ENCODE results near the gene ALDH4A1. TPM values are rescaled to one million over a fixed set of nuclear protein-coding genes. Genes with fewer than 3 reads are reported as not detected.
"Not testable (repeated sequence)": the region's sequence is repeated elsewhere in the genome, so short reads cannot be mapped to it uniquely, and the experiment has no call there.

The ALDH4A1 gene
- total RNA-seq, 1 donor from 2014 or later, result 50.3 TPM

- DNase-seq (ENCODE audit: low spot score); intact Hi-C loops (cut with DNase I): not testable (repeated sequence)
Measured at GRCh38 chr1:18832319-18832718, 70.0 kb downstream of the ALDH4A1 start.

- intact Hi-C loops (cut with DNase I), result no loop called here
- DNase-seq (ENCODE audit: low spot score), result no peak
Measured at GRCh38 chr1:18831656-18832055, 70.7 kb downstream of the ALDH4A1 start.

DNA sequence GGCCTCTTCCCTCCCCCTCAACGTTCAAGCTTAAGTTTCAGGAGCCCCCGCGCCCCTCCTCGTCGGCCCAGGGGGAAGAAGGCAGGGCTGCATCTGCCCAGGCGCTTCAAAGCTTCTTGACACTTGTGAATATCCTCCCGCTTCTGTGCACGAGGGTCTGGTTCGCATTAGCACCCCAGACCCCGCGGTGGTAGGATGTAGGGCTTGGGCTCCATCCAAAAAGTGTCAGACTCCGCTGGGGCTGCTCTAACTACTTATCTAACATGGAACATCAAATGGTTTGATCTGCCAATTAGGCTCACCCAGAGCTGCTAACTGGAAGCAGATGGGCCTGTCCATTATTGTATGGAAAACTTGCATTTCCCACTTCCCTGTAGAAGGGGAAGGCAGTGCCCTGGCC is 71.8 kb downstream of the ALDH4A1 start:
- intact Hi-C loops (cut with DNase I), result no loop called here
- no peak for DNase-seq (ENCODE audit: low spot score)

GRCh38 chr1:18829671-18830070 is 72.7 kb downstream of the ALDH4A1 start:
- intact Hi-C loops (cut with DNase I), result no loop called here

DNA sequence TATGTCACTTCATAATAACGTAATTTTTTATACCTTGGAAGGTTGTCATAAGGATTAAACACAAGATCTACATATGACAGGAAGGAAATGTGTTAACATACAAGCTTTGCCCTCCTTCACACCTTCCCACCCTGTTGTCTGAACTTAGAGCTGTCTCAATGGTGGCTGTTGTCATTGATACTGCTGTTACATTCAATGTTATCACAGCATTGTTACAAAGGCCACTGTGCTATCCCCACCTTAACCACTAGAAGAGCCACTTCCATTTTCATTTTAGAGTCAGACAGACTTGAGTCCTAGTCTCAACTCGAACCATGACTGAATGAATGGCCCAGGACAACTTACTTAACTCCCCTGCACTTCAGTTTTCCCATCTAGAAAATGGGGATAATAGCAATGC is 74.1 kb downstream of the ALDH4A1 start:
- intact Hi-C loops (cut with DNase I), result no loop called here
- DNase-seq (ENCODE audit: low spot score), result no peak

More at GRCh38 chr1:18829671-18830070, 72.7 kb downstream of the ALDH4A1 start:
- no peak for DNase-seq (ENCODE audit: low spot score)

GRCh38 chr1:18823438-18823837 is 78.9 kb downstream of the ALDH4A1 start:
- intact Hi-C loops (cut with DNase I), result no loop called here
- no peak for DNase-seq (ENCODE audit: low spot score)

Small RNAs within 50 kb of the gene (microRNA-seq; reads per million reads assigned to microRNA genes)
- gene MIR1290, result not detected
- gene MIR4695, result not detected

Other genes starting within 250 kb of the ALDH4A1 start
- not detected for gene TAS1R2, start 42.9 kb downstream of the ALDH4A1 start, total RNA-seq
- gene IFFO2, start 54.1 kb upstream of the ALDH4A1 start, total RNA-seq, result 4.6 TPM

All from cardiac septum (tissue), 1 donor.